DND-41 (cell line): ENCODE measurements around the gene EEFSEC.

Source experiments
- CTCF ChIP-seq: IDR thresholded peaks from 2 replicates; pipeline ENCODE4 v1.5.1; 2012; ENCODE audit warnings: borderline replicate concordance, low read length, moderate library complexity, mild to moderate bottlenecking; ENCODE audit not compliant: poor library complexity, severe bottlenecking; ENCODE audit errors: extremely low read depth
- EZH2 ChIP-seq: IDR thresholded peaks from 3 replicates; pipeline ENCODE4 v1.6.1; 2012; ENCODE audit warnings: borderline replicate concordance, low read depth, mild to moderate bottlenecking, moderate library complexity, low read length, inconsistent platforms; ENCODE audit not compliant: severe bottlenecking

- no peak for TF ChIP-seq CTCF
- TF ChIP-seq EZH2: no peak
These were observed 205.0 kb downstream of the EEFSEC start for GRCh38 chr3:128358156-128358895.
